Keratinocyte (primary cell): ENCODE data around the gene NPHP1. TPM values are rescaled to one million over a fixed set of nuclear protein-coding genes. Genes with fewer than 3 reads are reported as not detected.

Source experiments
- DNase-seq: peaks from one replicate; pipeline ENCODE4 v3.0.0-alpha.2; 2011; ENCODE audit warnings: low read depth, missing footprints, low spot score
- FAIRE-seq: peaks from 2 replicates; lab custom pipeline; 2011; peaks lifted over from hg19 to GRCh38; lab: Jason Lieb, UNC
- H2AFZ ChIP-seq: 2 replicates; pipeline ENCODE4 v1.6.0; 2012; ENCODE audit warnings: low read length, control low read depth, inconsistent platforms; ENCODE audit not compliant: control insufficient read depth
- H3K27ac ChIP-seq: 2 replicates; pipeline ENCODE4 v1.5.1; 2011; ENCODE audit warnings: low read length; ENCODE audit not compliant: control insufficient read depth, insufficient read depth
- H3K27me3 ChIP-seq: 3 replicates; pipeline ENCODE4 v1.6.0; 2011; ENCODE audit warnings: low read length; ENCODE audit not compliant: control insufficient read depth, insufficient read depth; ENCODE audit errors: extremely low read depth
- H3K36me3 ChIP-seq, 2 experiments: 2 replicates in 1 of 2; 3 replicates in 1 of 2; pipeline ENCODE4 v1.5.1; 2011; ENCODE audit warnings: low read length in 2 of 2, mild to moderate bottlenecking in 1 of 2; ENCODE audit not compliant: control insufficient read depth in 2 of 2, insufficient read depth in 2 of 2; ENCODE audit errors: extremely low read depth in 1 of 2
- H3K4me1 ChIP-seq: 3 replicates; pipeline ENCODE4 v1.5.1; 2011; ENCODE audit warnings: low read length; ENCODE audit not compliant: control insufficient read depth, insufficient read depth; ENCODE audit errors: extremely low read depth
- H3K4me2 ChIP-seq: 3 replicates; pipeline ENCODE4 v1.6.0; 2011; ENCODE audit warnings: low read depth, low read length; ENCODE audit not compliant: control insufficient read depth, insufficient read depth; ENCODE audit errors: extremely low read depth
- H3K4me3 ChIP-seq, 3 experiments: fragments of 200-600 bp in 1 of 3; sonication (generic) in 1 of 3; 2 replicates in 2 of 3; 3 replicates in 1 of 3; pipeline ENCODE4 v1.5.1; 2011 to 2016; ENCODE audit warnings: low read length in 3 of 3, mild to moderate bottlenecking in 3 of 3, control low read depth in 2 of 3, inconsistent platforms in 1 of 3, low read depth in 1 of 3, mixed read lengths in 1 of 3, mixed run types in 1 of 3, moderate library complexity in 1 of 3; ENCODE audit not compliant: control insufficient read depth in 2 of 3, insufficient read depth in 2 of 3; ENCODE audit errors: extremely low read depth in 1 of 3
- H3K79me2 ChIP-seq: 2 replicates; pipeline ENCODE4 v1.6.0; 2012; ENCODE audit warnings: low read length; ENCODE audit not compliant: control insufficient read depth, insufficient read depth
- H3K9ac ChIP-seq: 3 replicates; pipeline ENCODE4 v1.6.0; 2011; ENCODE audit warnings: low read length; ENCODE audit not compliant: control insufficient read depth, insufficient read depth; ENCODE audit errors: extremely low read depth
- H3K9me1 ChIP-seq: 3 replicates; pipeline ENCODE4 v1.6.0; 2011; ENCODE audit warnings: low read length; ENCODE audit not compliant: control insufficient read depth, insufficient read depth; ENCODE audit errors: extremely low read depth
- H3K9me3 ChIP-seq: 2 replicates; pipeline ENCODE4 v1.5.1; 2012; ENCODE audit warnings: low read depth, low read length; ENCODE audit not compliant: control insufficient read depth
- H4K20me1 ChIP-seq: 3 replicates; pipeline ENCODE4 v1.6.0; 2011; ENCODE audit warnings: low read length; ENCODE audit not compliant: control insufficient read depth, insufficient read depth; ENCODE audit errors: extremely low read depth
- EZH2 ChIP-seq: IDR thresholded peaks from one replicate; pipeline ENCODE4 v1.6.1; 2012; ENCODE audit warnings: inconsistent platforms, mild to moderate bottlenecking, low read length, moderate library complexity
- dilution Hi-C: fragments of 300-500 bp; cut with MboI; formaldehyde crosslinking; loops from one replicate; pipeline ENCODE4 v1.7.0; 2020; ENCODE audit warnings: low sequenced_read_pairs; ENCODE audit not compliant: extremely low pct_ligation_motif_present
- polyA plus RNA-seq, 5 experiments: library from polyadenylated mRNA; depleted of rRNA in 3 of 5; stranded (reverse) in 3 of 5; stranded (forward) in 1 of 5; unstranded in 1 of 5; fragments of >200 nt; gene quantifications; 1 replicate in 1 of 5; 2 replicates in 3 of 5; 3 replicates in 1 of 5; pipeline versions ENCODE4 v1.2.1 to v1.2.3, GENCODE V29; 2011 to 2012; ENCODE audit warnings: missing spikeins in 2 of 5, low read depth in 1 of 5, low replicate concordance in 1 of 5
- TF ChIP-seq, protein P1 (sequence below), 3 experiments: IDR thresholded peaks in 1 of 3; conservative IDR thresholded peaks in 1 of 3; optimal IDR thresholded peaks in 1 of 3; 2 replicates in 2 of 3; 3 replicates in 1 of 3; pipeline versions ENCODE3 to v1.5.1; 2011; ENCODE audit warnings: low read length in 3 of 3, mild to moderate bottlenecking in 3 of 3, moderate library complexity in 2 of 3, control low read depth in 1 of 3, inconsistent platforms in 1 of 3; ENCODE audit not compliant: insufficient read depth in 2 of 3; ENCODE audit errors: extremely low read depth in 1 of 3

Gene NPHP1
- polyA plus RNA-seq, 1 donor (not counting 4 experiments of a cell fraction or from before 2014, with no cell fraction given): 8.1 TPM

DNA sequence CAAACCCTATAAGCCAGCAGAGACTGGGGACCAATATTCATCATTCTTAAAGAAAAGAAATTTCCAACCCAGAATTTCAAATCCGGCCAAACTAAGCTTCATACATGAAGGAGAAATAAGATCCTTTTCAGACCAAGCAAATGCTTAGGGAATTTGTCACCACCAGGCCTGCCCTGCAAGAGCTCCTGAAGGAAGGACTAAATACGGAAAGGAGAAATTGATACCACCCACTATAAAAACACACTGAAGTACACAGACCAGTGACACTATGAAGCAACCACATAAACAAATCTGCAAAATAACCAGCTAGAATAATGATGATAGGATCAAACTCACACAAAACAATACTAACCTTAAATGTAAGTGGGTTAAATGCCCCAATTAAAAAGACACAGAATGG is 22.4 kb downstream of the NPHP1 start:
- no peak overlapping the region for H3K27ac ChIP-seq
- dilution Hi-C loops: no loop called here
- no peak overlapping the region for H3K4me3 ChIP-seq
- peaks cover 9% of the 10 kb centered on the region for H3K4me1 ChIP-seq
- TF ChIP-seq EZH2: no peak
- TF ChIP-seq, protein P1, sequence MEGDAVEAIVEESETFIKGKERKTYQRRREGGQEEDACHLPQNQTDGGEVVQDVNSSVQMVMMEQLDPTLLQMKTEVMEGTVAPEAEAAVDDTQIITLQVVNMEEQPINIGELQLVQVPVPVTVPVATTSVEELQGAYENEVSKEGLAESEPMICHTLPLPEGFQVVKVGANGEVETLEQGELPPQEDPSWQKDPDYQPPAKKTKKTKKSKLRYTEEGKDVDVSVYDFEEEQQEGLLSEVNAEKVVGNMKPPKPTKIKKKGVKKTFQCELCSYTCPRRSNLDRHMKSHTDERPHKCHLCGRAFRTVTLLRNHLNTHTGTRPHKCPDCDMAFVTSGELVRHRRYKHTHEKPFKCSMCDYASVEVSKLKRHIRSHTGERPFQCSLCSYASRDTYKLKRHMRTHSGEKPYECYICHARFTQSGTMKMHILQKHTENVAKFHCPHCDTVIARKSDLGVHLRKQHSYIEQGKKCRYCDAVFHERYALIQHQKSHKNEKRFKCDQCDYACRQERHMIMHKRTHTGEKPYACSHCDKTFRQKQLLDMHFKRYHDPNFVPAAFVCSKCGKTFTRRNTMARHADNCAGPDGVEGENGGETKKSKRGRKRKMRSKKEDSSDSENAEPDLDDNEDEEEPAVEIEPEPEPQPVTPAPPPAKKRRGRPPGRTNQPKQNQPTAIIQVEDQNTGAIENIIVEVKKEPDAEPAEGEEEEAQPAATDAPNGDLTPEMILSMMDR (optimal IDR thresholded peaks at IDR 0.05 in 1 of 3, IDR thresholded peaks at IDR 0.05 in 1 of 3, conservative IDR thresholded peaks at IDR 0.05 in 1 of 3; ENCODE audit: extremely low read depth in 1 of 3, insufficient read depth in 2 of 3, low read length in 3 of 3): no peak
- no peak for FAIRE-seq
- no peak for DNase-seq
- no peaks in the 10 kb centered on the region for H3K9me3 ChIP-seq
- H3K4me2 ChIP-seq: no peak overlapping the region
- no peak overlapping the region for H2AFZ ChIP-seq
- no peaks in the 10 kb centered on the region for H3K79me2 ChIP-seq
- H3K9ac ChIP-seq: no peak overlapping the region
- H4K20me1 ChIP-seq: no peaks in the 10 kb centered on the region
- H3K27me3 ChIP-seq: no peaks in the 10 kb centered on the region
- H3K36me3 ChIP-seq: no peaks in the 10 kb centered on the region
- no peaks in the 10 kb centered on the region for H3K9me1 ChIP-seq

DNA sequence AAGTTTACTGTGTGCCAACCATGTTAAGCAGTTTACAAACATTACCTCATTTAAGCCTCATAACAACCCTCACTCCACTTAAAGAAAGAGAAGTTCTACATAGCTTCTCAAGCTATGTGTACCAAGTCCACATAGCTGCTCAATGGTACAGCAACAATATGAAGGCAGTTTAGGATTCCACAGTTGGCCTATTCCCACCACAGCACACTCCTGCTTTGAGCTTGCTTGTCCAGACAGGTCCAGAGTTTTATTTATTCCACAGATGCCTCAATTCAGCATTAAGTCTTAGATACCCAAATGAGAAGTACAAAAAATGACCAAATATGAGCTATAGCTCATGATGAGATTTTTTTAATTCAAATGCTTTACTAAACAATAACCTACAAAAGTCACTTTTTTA is 24.8 kb downstream of the NPHP1 start:
- DNase-seq (no peak), FAIRE-seq (peak; percentile 83)
- TF ChIP-seq EZH2: no peak
- TF ChIP-seq, protein P1 (optimal IDR thresholded peaks at IDR 0.05 in 1 of 3, IDR thresholded peaks at IDR 0.05 in 1 of 3, conservative IDR thresholded peaks at IDR 0.05 in 1 of 3; ENCODE audit: extremely low read depth in 1 of 3, insufficient read depth in 2 of 3, low read length in 3 of 3): no peak
- peak overlapping the region; percentile 8 for H3K4me2 ChIP-seq
- H3K9me1 ChIP-seq: no peaks in the 10 kb centered on the region
- H3K36me3 ChIP-seq: no peaks in the 10 kb centered on the region
- peak overlapping the region; percentile 66 for H2AFZ ChIP-seq
- H3K27me3 ChIP-seq: no peaks in the 10 kb centered on the region
- no peak overlapping the region for H3K27ac ChIP-seq
- H4K20me1 ChIP-seq: no peaks in the 10 kb centered on the region
- H3K4me1 ChIP-seq: peaks cover 9% of the 10 kb centered on the region
- no peak overlapping the region for H3K9ac ChIP-seq
- no peak overlapping the region for H3K4me3 ChIP-seq
- dilution Hi-C loops: no loop called here
- H3K9me3 ChIP-seq: no peaks in the 10 kb centered on the region
- no peaks in the 10 kb centered on the region for H3K79me2 ChIP-seq
